HFF-Myc (cell line): ENCODE results near the gene WHRN.

Experiments
- DNase-seq: peaks from one replicate; pipeline ENCODE4 v3.0.0-alpha.2; 2011; ENCODE audit warnings: low read depth; ENCODE audit errors: extremely low read depth
- H3K4me3 ChIP-seq: replicated peaks from 2 replicates; pipeline ENCODE4 v1.5.1; 2011; ENCODE audit warnings: low read depth, mild to moderate bottlenecking, control low read depth, low read length
- CTCF ChIP-seq: IDR thresholded peaks from 2 replicates; pipeline ENCODE4 v1.5.1; 2012; ENCODE audit warnings: mild to moderate bottlenecking, low read depth, low read length, control low read depth; ENCODE audit errors: missing control alignments

WHRN gene

GRCh38 chr9:114545055-114545454 lies 39.8 kb upstream of the WHRN start:
- TF ChIP-seq CTCF: no peak
- DNase-seq: no peak
- no peak overlapping the region for H3K4me3 ChIP-seq

- H3K4me3 ChIP-seq: no peak overlapping the region
- DNase-seq: no peak
- no peak for TF ChIP-seq CTCF
Observed at GRCh38 chr9:114539701-114540380, 34.6 kb upstream of the WHRN start.

- no peak overlapping the region for H3K4me3 ChIP-seq
- TF ChIP-seq CTCF: no peak
- no peak for DNase-seq
Observed at GRCh38 chr9:114538241-114538640, 33.0 kb upstream of the WHRN start.

GRCh38 chr9:114532561-114533237 lies 27.4 kb upstream of the WHRN start:
- no peak for DNase-seq
- H3K4me3 ChIP-seq: no peak overlapping the region
- no peak for TF ChIP-seq CTCF

- DNase-seq: no peak
- H3K4me3 ChIP-seq: no peak overlapping the region
- no peak for TF ChIP-seq CTCF
Observed at GRCh38 chr9:114529285-114529684, 24.0 kb upstream of the WHRN start.

GRCh38 chr9:114526807-114527206 lies 21.5 kb upstream of the WHRN start:
- no peak for TF ChIP-seq CTCF

More at GRCh38 chr9:114526807-114527206, 21.5 kb upstream of the WHRN start:
- no peak overlapping the region for H3K4me3 ChIP-seq
- no peak for DNase-seq
